Activated CD4-positive, alpha-beta T cell treated with anti-CD3 and anti-CD28 coated beads, Interleukin-2, amount 10 ng/mL, durations not matched to agents 24 days and 14 days (primary cell): ENCODE data around the gene CAND2. TPM values are rescaled to one million over a fixed set of nuclear protein-coding genes. Genes with fewer than 3 reads are reported as not detected.

Experiments
- DNase-seq: peaks from one replicate; pipeline ENCODE4 v3.0.0; 2022
- H3K27ac Mint-ChIP-seq: one replicate; pipeline ENCODE4 v1.8.0; 2022; ENCODE audit warnings: mild to moderate bottlenecking, mixed read lengths
- H3K27me3 Mint-ChIP-seq: one replicate; pipeline ENCODE4 v1.8.0; 2022; ENCODE audit warnings: mixed read lengths
- H3K36me3 Mint-ChIP-seq: one replicate; pipeline ENCODE4 v1.8.0; 2022; ENCODE audit warnings: low read depth, mild to moderate bottlenecking, mixed read lengths
- H3K4me1 Mint-ChIP-seq: one replicate; pipeline ENCODE4 v1.8.0; 2021; ENCODE audit warnings: mixed read lengths
- H3K4me3 Mint-ChIP-seq: one replicate; pipeline ENCODE4 v1.8.0; 2022; ENCODE audit warnings: mild to moderate bottlenecking, moderate library complexity, mixed read lengths
- H3K9me3 Mint-ChIP-seq: one replicate; pipeline ENCODE4 v1.8.0; 2021; ENCODE audit warnings: mixed read lengths
- intact Hi-C: fragments of 100-400 bp; cut with micrococcal nuclease; formaldehyde crosslinking; loops from one replicate; pipeline ENCODE4 v1.15.1; 2023
- total RNA-seq: library from RNA; stranded (reverse); gene quantifications from 2 replicates; pipeline ENCODE4 v1.2.3, GENCODE V29; 2022

The CAND2 gene
- 0.71 and 0.75 TPM in 2 replicates for total RNA-seq

DNA sequence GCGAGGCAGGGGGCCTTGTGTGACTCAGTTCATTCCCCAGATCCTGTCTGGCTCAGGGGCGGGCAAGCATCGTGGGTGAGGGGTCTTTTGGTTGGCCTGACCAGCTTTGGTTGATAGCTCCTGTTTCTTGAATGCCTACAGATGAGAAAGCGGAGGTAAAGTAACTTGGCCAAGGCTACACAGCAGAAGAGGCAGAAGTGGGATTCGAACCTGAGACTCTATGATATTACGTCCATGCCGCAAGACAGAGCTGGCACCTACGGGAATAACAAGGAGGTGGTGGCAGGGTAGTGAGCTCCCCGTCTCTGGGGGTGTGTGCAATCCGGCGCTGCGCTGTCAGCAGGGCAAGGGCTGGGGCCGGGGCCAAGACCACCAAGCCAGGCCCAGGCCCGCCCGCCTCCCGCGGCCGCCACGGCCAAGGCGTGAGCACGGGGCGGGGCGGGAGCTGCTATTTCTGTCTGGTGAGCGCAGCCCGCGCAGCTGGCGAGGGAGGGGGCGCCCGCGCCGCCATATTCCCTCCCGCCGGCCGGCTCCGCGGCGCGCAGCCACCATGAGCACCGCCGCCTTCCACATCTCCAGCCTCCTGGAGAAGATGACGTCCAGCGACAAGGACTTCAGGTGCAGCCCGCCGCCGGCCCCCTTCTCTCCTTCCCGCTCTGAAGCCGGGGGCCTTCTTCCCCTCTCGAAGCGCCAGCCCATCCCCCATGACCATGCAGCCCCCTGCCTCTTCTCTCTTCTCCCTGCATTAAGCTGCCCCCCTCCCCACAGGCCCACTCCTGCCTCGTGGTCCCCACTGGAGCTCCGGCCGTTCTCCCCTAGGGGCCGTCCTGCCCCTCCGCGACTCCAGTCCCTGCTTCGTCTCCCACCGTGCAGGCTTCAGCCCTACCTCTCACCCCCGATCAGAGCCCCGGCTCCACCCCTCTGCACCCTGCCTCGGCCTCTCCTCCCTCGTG, at the start of gene CAND2:
CAND2 (plus strand) TSS at position 510 of the 953 bp plus-strand sequence; CDS start at position 551, 41 bp downstream.
- Mint-ChIP-seq H3K4me1 (peaks cover 5% of the 10 kb centered on the region), H3K36me3 (no peaks in the 10 kb centered on the region), H3K27me3 (peaks cover 27% of the 10 kb centered on the region), H3K27ac (peak within 1 kb of the TSS; percentile 45), H3K9me3 (no peaks in the 10 kb centered on the region), H3K4me3 (peak within 1 kb of the TSS; percentile 75)
- peak; percentile 71 for DNase-seq
- intact Hi-C loops: no loop called here

DNA sequence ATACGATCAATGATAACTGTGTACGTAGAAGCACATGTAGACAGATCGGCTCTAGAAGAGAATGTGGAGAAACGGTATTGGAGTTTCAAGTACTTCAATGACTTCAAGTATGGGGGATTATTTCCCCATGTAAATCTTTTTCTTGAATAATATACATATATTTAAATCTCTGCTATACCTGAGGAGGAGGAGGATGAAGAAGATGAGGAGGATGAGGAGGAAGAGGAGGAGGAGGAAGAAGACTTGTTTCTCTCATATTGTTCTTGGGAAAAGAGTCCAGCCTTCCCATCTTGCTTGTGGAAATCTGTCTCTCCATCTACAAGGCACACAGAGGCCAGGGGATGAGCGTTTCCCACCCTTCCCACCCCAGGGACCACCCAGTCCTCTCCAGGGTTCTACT, 48.0 kb upstream of the CAND2 start:
- intact Hi-C loops: no loop called here
- H3K27ac Mint-ChIP-seq: no peak overlapping the region
- peaks cover 5% of the 10 kb centered on the region for H3K4me1 Mint-ChIP-seq
- DNase-seq: no peak
- no peaks in the 10 kb centered on the region for H3K9me3 Mint-ChIP-seq
- H3K36me3 Mint-ChIP-seq: no peaks in the 10 kb centered on the region
- H3K27me3 Mint-ChIP-seq: peaks cover 9% of the 10 kb centered on the region
- H3K4me3 Mint-ChIP-seq: no peak overlapping the region

- intact Hi-C loops: no loop called here
- no peaks in the 10 kb centered on the region for H3K9me3 Mint-ChIP-seq
- no peaks in the 10 kb centered on the region for H3K36me3 Mint-ChIP-seq
- DNase-seq: no peak
- H3K27ac Mint-ChIP-seq: no peak overlapping the region
- H3K4me3 Mint-ChIP-seq: no peak overlapping the region
- peaks cover 3% of the 10 kb centered on the region for H3K27me3 Mint-ChIP-seq
- H3K4me1 Mint-ChIP-seq: peaks cover 5% of the 10 kb centered on the region
Measured at GRCh38 chr3:12750223-12750622, 46.3 kb upstream of the CAND2 start.

DNA sequence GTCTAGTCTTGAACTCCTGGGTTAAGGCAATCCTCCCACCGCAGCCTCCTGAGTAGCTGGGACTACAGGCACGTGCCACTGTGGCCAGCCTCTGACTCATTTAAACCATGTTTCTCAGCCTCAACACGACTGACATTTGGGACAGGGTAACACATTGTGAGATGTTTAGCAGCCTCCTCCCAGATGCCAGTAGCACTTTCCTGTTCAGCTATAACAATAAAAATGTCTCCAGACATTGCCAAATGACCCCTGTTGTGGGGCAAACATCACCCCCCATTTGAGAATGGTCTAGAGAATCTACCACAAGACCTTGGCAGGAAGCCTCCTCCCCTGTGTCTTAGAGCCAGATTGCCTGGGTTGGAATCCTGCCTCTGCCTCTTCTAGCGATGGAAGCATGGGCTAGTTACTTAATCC, 45.8 kb upstream of the CAND2 start:
- no peak overlapping the region for H3K27ac Mint-ChIP-seq
- H3K36me3 Mint-ChIP-seq: no peaks in the 10 kb centered on the region
- H3K9me3 Mint-ChIP-seq: no peaks in the 10 kb centered on the region
- intact Hi-C loops: no loop called here
- peaks cover 6% of the 10 kb centered on the region for H3K4me1 Mint-ChIP-seq
- no peak overlapping the region for H3K4me3 Mint-ChIP-seq
- H3K27me3 Mint-ChIP-seq: peaks cover 3% of the 10 kb centered on the region
- DNase-seq: peak; percentile 62

DNA sequence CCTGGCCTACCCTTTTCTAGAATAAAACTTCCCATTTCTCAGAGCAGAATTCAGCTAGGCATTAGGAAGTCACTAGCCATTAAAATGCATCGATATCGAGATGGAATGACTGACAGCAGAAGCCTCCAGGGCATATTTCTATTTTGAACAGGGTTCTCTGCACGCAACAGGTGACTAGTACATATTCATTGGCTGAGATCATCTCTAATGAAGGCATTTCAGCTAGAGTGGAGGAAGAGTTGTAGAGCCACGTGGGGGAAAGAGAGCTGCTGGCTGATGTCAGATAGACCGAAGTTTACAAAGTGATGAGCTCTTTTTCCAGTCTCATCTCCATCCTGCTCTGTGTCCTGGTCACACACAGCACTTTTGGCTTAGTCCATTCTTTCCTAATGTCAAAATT, 44.9 kb upstream of the CAND2 start:
- DNase-seq: no peak
- H3K27ac Mint-ChIP-seq: no peak overlapping the region
- H3K4me1 Mint-ChIP-seq: peaks cover 8% of the 10 kb centered on the region
- H3K36me3 Mint-ChIP-seq: no peaks in the 10 kb centered on the region
- intact Hi-C loops: no loop called here
- no peaks in the 10 kb centered on the region for H3K9me3 Mint-ChIP-seq
- peaks cover 3% of the 10 kb centered on the region for H3K27me3 Mint-ChIP-seq
- no peak overlapping the region for H3K4me3 Mint-ChIP-seq

DNA sequence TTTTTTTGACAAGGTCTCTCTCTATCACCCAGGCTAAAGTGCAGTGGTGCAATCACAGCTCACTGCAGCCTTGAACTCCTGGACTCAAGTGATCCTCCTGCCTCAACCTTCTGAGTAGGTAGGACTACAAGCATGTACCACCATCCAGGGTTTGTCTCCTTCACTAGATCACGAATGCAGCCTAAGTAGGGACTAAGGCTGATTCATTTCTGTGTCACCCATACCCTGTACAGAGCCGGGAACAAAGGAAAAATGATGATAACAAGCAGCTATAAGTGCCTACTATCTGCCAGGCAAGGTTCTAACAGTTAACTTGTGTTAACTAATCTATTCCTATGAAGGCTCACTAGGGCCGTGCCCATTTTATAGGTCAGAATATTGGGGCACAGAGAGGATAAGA, 44.4 kb upstream of the CAND2 start:
- no peak overlapping the region for H3K27ac Mint-ChIP-seq
- peaks cover 7% of the 10 kb centered on the region for H3K27me3 Mint-ChIP-seq
- no peak overlapping the region for H3K4me3 Mint-ChIP-seq
- intact Hi-C loops: no loop called here
- DNase-seq: no peak
- H3K4me1 Mint-ChIP-seq: peaks cover 8% of the 10 kb centered on the region
- no peaks in the 10 kb centered on the region for H3K36me3 Mint-ChIP-seq
- H3K9me3 Mint-ChIP-seq: no peaks in the 10 kb centered on the region

- H3K27ac Mint-ChIP-seq: no peak overlapping the region
Measured at GRCh38 chr3:12752809-12753208, 43.7 kb upstream of the CAND2 start.

DNA sequence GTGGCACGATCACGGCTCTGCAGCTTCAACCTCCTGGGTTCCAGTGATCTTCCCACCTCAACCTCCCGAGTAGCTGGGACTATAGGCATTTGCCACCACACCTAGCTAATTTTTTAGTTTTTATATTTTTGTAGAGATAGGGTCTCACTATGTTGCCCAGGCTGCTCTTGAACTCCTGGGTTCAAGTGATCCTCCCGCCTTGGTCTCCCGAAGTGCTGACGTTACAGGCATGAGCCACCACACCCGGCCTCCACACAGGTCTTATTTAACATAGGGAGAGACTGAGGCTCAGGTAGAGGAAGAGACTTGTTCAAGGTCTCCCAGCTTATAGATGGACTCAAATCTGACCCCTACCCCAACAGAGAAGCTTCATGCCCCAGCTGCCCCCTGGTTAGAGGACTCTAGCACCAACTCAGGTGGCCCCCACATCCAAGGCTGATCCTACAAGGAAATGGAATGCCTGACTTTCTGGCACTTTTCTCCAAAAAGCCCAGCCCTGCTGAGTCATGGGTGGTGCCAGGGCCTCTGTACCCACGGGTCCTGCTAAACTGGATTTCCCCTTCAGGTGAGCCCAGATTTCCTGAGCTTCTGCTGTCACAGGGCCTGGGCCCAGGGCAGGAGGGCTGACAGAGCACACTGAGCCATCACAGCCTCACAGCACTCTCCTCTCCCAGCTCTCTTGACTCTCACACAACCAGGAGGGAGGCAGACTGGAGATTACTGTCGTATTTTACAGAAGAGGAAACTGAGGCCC, 43.0 kb upstream of the CAND2 start:
- Mint-ChIP-seq H3K36me3 (no peaks in the 10 kb centered on the region), H3K27me3 (peaks cover 7% of the 10 kb centered on the region), H3K9me3 (no peaks in the 10 kb centered on the region), H3K27ac (peak overlapping the region; percentile 51), H3K4me3 (no peak overlapping the region), H3K4me1 (peaks cover 11% of the 10 kb centered on the region)
- intact Hi-C loops: no loop called here
- DNase-seq: no peak

More at GRCh38 chr3:12752809-12753208, 43.7 kb upstream of the CAND2 start:
- intact Hi-C loops: no loop called here
- H3K9me3 Mint-ChIP-seq: no peaks in the 10 kb centered on the region
- peaks cover 7% of the 10 kb centered on the region for H3K27me3 Mint-ChIP-seq
- H3K4me1 Mint-ChIP-seq: peaks cover 8% of the 10 kb centered on the region
- H3K36me3 Mint-ChIP-seq: no peaks in the 10 kb centered on the region
- no peak for DNase-seq
- no peak overlapping the region for H3K4me3 Mint-ChIP-seq

DNA sequence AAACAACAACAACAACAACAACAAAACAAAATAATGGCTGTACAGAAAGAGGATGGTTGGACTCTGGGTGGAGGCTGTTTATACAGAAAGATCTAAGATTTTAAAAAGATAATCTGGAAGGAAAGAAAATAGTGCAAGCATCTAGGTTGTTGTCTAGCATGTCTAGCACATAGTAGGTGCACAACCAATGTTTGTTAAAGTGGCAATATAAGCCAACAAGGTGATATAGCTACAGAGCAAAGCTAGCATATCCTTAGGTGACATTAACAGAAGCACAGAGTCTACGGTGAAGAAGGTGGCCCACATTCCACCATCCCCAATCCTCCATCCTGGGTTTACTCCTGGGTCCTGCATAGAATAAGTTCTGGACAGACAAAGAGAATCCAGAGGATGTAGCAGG, 42.2 kb upstream of the CAND2 start:
- H3K4me3 Mint-ChIP-seq: no peak overlapping the region
- no peak for DNase-seq
- no peaks in the 10 kb centered on the region for H3K36me3 Mint-ChIP-seq
- H3K4me1 Mint-ChIP-seq: peaks cover 11% of the 10 kb centered on the region
- no peaks in the 10 kb centered on the region for H3K9me3 Mint-ChIP-seq
- H3K27ac Mint-ChIP-seq: no peak overlapping the region
- peaks cover 7% of the 10 kb centered on the region for H3K27me3 Mint-ChIP-seq
- intact Hi-C loops: no loop called here

DNA sequence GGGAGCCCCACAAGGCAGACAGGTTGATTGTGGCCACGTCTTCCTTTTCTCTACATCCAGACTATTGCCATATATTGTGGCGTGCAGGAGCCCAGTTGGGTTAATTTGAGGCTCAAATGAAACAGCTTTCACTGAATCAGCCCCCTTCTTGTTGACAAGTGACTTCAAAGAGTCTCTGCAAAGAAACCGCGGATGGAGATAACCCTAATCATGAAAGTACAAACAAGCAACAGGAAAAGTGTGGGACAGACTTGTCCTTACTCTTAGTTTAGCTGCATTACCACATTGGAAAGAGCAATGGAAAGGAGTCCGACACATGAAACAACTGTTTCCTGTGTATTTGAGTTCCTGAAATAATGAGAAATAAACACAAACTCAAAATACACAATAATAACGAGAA, 40.7 kb upstream of the CAND2 start:
- Mint-ChIP-seq H3K27me3 (peaks cover 7% of the 10 kb centered on the region), H3K4me1 (peaks cover 7% of the 10 kb centered on the region), H3K9me3 (no peaks in the 10 kb centered on the region), H3K27ac (no peak overlapping the region), H3K36me3 (no peaks in the 10 kb centered on the region), H3K4me3 (no peak overlapping the region)
- intact Hi-C loops: no loop called here
- DNase-seq: no peak

GRCh38 chr3:12756175-12756574, 40.3 kb upstream of the CAND2 start:
- Mint-ChIP-seq H3K4me1 (peaks cover 6% of the 10 kb centered on the region), H3K27ac (no peak overlapping the region), H3K27me3 (peaks cover 7% of the 10 kb centered on the region), H3K4me3 (no peak overlapping the region), H3K36me3 (no peaks in the 10 kb centered on the region), H3K9me3 (no peaks in the 10 kb centered on the region)
- intact Hi-C loops: no loop called here
- DNase-seq: no peak

DNA sequence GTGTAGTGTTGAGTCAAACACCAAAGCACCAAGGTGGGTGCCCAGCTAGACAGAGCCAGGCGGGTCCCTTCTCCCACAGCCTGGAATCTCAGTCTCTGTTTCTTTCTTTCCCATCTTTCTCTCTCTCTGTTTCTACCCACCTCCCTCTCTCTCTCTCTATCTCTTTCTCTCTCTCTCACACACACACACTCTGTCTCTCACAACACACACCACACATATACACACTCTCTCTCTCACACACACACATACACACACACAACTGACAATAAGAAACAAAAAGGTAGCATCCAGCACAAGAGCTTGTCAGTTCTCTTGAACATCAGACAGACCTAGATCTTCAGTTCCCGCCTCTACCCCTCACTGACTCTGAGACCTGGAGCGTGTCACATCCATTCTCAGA, 39.8 kb upstream of the CAND2 start:
- Mint-ChIP-seq H3K4me3 (no peak overlapping the region), H3K9me3 (no peaks in the 10 kb centered on the region), H3K36me3 (no peaks in the 10 kb centered on the region), H3K27ac (no peak overlapping the region), H3K4me1 (peaks cover 6% of the 10 kb centered on the region), H3K27me3 (peaks cover 7% of the 10 kb centered on the region)
- intact Hi-C loops: no loop called here
- no peak for DNase-seq

GRCh38 chr3:12758025-12758781, 38.3 kb upstream of the CAND2 start:
- Mint-ChIP-seq H3K4me1 (peaks cover 8% of the 10 kb centered on the region), H3K9me3 (no peaks in the 10 kb centered on the region), H3K27me3 (peaks cover 4% of the 10 kb centered on the region), H3K36me3 (no peaks in the 10 kb centered on the region), H3K4me3 (no peak overlapping the region), H3K27ac (no peak overlapping the region)
- no peak for DNase-seq
- intact Hi-C loops: no loop called here
